ENCODE data around the gene RAB14.

- TF ChIP-seq CTCF (IDR thresholded peaks at IDR 0.05; ENCODE audit: poor library complexity) = no peak
- TF ChIP-seq EZH2phosphoT487 (IDR thresholded peaks at IDR 0.05; ENCODE audit: low read depth, severe bottlenecking, unreplicated experiment) = no peak
Measured at GRCh38 chr9:121189660-121190059, 12.0 kb downstream of the RAB14 start.

All from hepatocyte (in vitro differentiated cells).